Measurements from ENCODE around the gene ESYT3. TPM values are rescaled to one million over a fixed set of nuclear protein-coding genes. Genes with fewer than 3 reads are reported as not detected.

Gene ESYT3
- total RNA-seq, 1 experiment from 2014 or later, result 6.3 TPM

GRCh38 chr3:138408751-138409570, 25.5 kb upstream of the ESYT3 start:
- Histone ChIP-seq H3K9ac (ENCODE audit: extremely low read depth, insufficient read length, low read length) (no peak overlapping the region), H3K9me3 (ENCODE audit: control insufficient read depth, low read depth, low read length) (no peaks in the 10 kb centered on the region), H3K4me1 (ENCODE audit: insufficient read depth, low read length) (peaks cover 27% of the 10 kb centered on the region; the same call in 1 of the 2 replicates), H3K79me1 (ENCODE audit: insufficient read depth, low read depth, low read length, poor library complexity, severe bottlenecking) (no peaks in the 10 kb centered on the region), H2AK5ac (ENCODE audit: insufficient read length, low read length) (no peak overlapping the region), H4K20me1 (ENCODE audit: control insufficient read depth, insufficient read depth, insufficient read length) (no peaks in the 10 kb centered on the region), H3K79me2 (ENCODE audit: insufficient read depth, low read length) (no peaks in the 10 kb centered on the region), H3T11ph (ENCODE audit: low read length) (no peak overlapping the region), H3K27me3 (ENCODE audit: insufficient read depth, low read length) (no peaks in the 10 kb centered on the region), H3K23me2 (ENCODE audit: insufficient read length, low read depth, low read length, poor library complexity, severe bottlenecking) (no peaks in the 10 kb centered on the region), H2BK15ac (ENCODE audit: low read depth, low read length) (no peak overlapping the region), H3K4me2 (ENCODE audit: insufficient read depth, insufficient read length, low read length) (no peak overlapping the region), H3K4ac (ENCODE audit: low read depth, low read length) (no peak overlapping the region), H2BK12ac (ENCODE audit: insufficient read length, low read depth, low read length) (no peak overlapping the region), H3K56ac (ENCODE audit: insufficient read length, low read depth, low read length) (no peak overlapping the region), H2BK20ac (ENCODE audit: low read depth, low read length, poor library complexity, severe bottlenecking) (no peak overlapping the region), H3K23ac (ENCODE audit: insufficient read length, low read depth, low read length) (no peak overlapping the region), H2BK120ac (ENCODE audit: low read depth, low read length, poor library complexity, severe bottlenecking) (no peak overlapping the region), H2BK5ac (ENCODE audit: insufficient read length, low read length) (no peak overlapping the region), H3K14ac (ENCODE audit: insufficient read depth, low read length) (no peak overlapping the region), H3K27ac (ENCODE audit: insufficient read length, low read depth, low read length) (no peak overlapping the region), H3K18ac (ENCODE audit: insufficient read length, low read depth, low read length) (no peak overlapping the region), H4K91ac (ENCODE audit: insufficient read length, low read depth, low read length) (no peak overlapping the region), H4K5ac (ENCODE audit: insufficient read length, low read depth, low read length) (no peak overlapping the region), H2AFZ (ENCODE audit: low read length) (no peak overlapping the region), H4K8ac (replicated peaks; ENCODE audit: insufficient read length, low read depth, low read length) (no peak overlapping the region)
- H3K27ac Mint-ChIP-seq, result peak overlapping the region; percentile 76 to 92 (median 82)
- H3K4me1 Mint-ChIP-seq, result peaks cover 37 to 41% of the 10 kb centered on the region in 2 experiments
- peaks cover 12% of the 10 kb centered on the region for H3K27me3 Mint-ChIP-seq (ENCODE audit: low read depth)
- H3K4me3 Mint-ChIP-seq, result peak overlapping the region in 1 of 2 experiments; percentile 37; a peak in 2 of 5 replicates
- H3K36me3 Mint-ChIP-seq (ENCODE audit: insufficient read depth in 1 of 3, low read depth in 3 of 3), result peaks cover 20 to 31% (median 24%) of the 10 kb centered on the region in 3 experiments
- no peak for TF ChIP-seq CTCF (conservative IDR thresholded peaks at IDR 0.05)
- WGBS (ENCODE audit: extremely low coverage, insufficient read length, low lambda C conversion rate), result no CpG with 5 or more reads among the region's 7 CpGs
- DNase-seq, result peak; percentile 58
- H3K9me3 Mint-ChIP-seq, result peaks cover 3 to 6% of the 10 kb centered on the region in 2 experiments; a peak in 4 of 5 replicates
